HG02973 (cell line): ENCODE results near the gene SLC12A6.
"Not testable (repeated sequence)": the region's sequence is repeated elsewhere in the genome, so short reads cannot be mapped to it uniquely, and the experiment has no call there.

ENCODE experiments used
- ATAC-seq: cut with Tn5 transposase; IDR thresholded peaks from one replicate; pipeline ENCODE4 v1.9.1; 2021; ENCODE audit warnings: moderate library complexity; ENCODE audit not compliant: unreplicated experiment

The SLC12A6 gene

DNA sequence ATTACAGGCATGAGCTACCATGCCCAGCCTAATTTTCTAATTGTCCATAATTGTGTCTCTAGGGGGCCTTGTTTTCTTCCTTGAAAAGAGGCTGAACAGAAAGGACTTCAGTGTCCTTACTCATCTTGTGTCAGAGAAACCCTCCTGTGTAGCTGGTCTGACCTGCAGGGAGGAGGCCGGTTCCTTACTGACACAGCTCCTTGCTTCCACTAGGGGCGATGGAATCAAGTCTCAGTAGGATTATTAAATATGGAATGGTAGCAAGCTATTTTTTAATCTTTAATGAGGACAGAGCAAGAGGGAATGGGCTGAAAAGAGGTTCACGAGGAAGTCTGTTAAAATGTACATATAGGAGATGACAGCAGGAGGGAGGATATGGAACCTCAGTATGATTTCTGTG is 20.8 kb upstream of the SLC12A6 start:
- ATAC-seq = no peak

DNA sequence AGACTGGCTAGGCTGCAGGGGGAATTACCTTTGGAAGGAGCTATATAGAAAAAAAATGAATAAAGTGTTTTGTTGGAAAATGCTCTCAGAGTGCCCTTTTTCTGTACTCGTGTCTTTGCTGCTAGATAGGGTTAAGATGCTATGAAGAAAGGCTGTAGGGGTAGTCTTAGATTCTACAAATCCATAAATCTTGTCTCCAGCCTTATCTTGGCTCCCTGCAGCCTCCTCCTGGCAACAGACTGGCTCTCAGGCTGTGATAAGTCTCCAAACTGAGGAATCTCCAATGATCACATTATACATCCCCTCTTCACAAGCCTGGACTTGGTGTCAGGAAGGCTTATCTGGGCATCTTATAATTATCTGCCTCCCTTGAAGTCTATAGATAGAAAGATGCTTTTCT is 20.1 kb upstream of the SLC12A6 start:
- no peak for ATAC-seq

DNA sequence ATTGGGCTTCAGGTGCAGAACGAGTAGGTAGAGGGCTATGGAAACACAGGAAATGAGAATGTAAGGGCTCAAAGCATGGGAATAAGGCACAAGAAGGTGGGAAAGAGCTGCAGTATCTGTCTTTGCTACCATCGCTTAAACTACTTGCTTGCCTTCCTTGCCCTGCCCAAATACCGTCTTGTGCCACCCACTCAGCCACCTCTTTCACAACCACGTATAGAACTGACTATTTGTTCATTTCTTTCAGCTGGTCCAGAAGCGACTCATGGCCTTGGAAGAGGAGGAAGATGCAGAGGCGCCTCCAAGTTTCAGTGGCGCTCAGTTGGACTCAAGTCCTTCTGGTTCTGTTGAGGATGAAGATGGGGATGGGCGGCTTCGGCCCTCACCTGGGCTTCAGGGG is 17.7 kb upstream of the SLC12A6 start:
- no peak for ATAC-seq

DNA sequence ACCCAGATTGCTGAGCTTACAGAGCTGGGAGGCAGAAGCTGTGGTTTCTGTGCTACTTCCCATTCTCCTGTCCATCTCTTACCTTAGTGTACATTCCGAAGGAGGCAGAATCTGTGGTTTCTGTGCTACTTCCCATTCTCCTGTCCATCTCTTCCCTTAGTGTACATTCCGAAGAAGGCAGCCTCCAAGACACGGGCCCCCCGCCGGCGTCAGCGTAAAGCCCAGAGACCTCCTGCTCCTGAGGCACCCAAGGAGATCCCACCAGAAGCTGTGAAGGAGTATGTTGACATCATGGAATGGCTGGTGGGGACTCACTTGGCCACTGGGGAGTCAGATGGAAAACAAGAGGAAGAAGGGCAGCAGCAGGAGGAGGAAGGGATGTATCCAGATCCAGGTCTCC is 16.7 kb upstream of the SLC12A6 start:
- ATAC-seq = no peak

- ATAC-seq = no peak
Observed at GRCh38 chr15:34353627-34354026, 16.0 kb upstream of the SLC12A6 start.

- not testable (repeated sequence) for ATAC-seq
Observed at GRCh38 chr15:34352996-34353395, 15.4 kb upstream of the SLC12A6 start.

DNA sequence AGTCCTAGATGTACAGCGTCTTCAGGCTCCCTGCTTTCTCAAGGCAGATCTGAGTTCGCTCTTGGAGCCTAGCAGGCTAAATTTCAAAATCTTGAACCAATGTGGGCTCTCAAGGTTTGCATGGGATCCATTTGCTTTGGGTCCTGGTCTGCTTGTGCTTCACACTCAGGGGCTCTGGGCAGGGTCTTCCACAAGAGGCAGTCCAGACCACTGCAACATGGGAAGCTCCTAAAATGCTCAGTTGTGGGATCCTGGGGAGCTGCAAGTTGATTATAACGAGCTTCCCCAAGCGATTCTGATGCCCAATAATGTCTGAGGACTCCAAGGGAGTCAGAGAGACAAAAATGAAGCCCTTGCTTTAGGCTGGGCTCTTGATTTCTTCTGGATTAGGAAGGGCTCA is 12.2 kb upstream of the SLC12A6 start:
- ATAC-seq = no peak

DNA sequence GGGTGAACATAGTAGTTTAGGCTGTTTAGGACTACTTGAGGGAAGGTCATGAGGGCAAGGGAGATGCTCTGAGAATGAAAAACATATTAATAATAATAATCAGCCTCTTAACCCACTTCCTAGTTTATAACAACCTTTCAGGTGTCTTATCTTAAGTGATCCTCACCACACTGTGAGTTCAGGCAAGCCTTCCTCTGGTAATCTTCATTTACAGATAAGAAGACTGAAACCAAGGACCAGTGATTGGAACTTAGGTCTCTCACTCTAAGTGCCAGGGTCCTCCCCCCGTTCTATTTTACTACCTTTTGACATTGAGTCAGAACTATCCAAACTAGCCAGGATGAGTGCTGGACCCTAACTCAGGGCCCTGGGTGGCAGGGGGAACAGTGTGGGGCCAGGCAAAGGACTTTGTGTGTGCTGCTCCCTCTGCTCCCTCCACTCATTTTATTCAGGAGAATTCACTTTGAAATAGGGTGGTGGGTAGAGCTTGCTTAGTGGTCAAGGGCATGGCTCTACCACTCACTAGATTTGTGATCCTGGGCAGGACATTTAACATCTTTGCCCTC is 11.2 kb upstream of the SLC12A6 start:
- no peak for ATAC-seq

GRCh38 chr15:34347951-34348638 is 10.5 kb upstream of the SLC12A6 start:
- no peak for ATAC-seq

- ATAC-seq = peak; percentile 80
Observed at GRCh38 chr15:34342737-34343575, 5.4 kb upstream of the SLC12A6 start, which contains the start of the genes NOP10 and NUTM1. NOP10 (minus strand) TSS chr15:34343136; CDS start chr15:34343073, 63 bp downstream. NUTM1 (plus strand) TSS chr15:34343315; CDS start chr15:34343697, 382 bp downstream.

DNA sequence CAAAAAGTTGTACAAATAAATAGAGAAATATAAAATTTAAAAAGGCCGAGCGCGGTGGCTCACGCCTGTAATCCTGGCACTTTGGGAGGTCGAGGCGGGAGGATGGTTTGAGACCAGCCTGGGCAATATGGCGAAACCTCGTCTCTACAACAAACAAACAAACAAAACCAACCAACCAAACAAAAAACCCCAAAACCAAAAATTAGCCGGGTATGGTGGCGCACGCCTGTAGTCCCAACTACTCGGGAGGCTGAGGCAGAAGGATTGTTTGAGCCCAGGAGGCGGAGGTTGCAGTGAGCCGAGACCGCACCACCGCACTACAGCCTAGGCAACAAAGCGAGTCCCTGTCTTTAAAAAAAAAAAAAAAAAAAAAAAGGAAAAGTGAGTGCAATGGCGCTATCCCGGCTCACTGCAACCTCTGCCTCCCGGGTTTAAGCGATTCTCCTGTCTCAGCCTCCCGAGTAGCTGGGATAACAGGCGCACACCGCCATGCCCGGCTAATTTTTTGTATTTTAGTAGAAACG is 4.7 kb upstream of the SLC12A6 start:
- not testable (repeated sequence) for ATAC-seq

DNA sequence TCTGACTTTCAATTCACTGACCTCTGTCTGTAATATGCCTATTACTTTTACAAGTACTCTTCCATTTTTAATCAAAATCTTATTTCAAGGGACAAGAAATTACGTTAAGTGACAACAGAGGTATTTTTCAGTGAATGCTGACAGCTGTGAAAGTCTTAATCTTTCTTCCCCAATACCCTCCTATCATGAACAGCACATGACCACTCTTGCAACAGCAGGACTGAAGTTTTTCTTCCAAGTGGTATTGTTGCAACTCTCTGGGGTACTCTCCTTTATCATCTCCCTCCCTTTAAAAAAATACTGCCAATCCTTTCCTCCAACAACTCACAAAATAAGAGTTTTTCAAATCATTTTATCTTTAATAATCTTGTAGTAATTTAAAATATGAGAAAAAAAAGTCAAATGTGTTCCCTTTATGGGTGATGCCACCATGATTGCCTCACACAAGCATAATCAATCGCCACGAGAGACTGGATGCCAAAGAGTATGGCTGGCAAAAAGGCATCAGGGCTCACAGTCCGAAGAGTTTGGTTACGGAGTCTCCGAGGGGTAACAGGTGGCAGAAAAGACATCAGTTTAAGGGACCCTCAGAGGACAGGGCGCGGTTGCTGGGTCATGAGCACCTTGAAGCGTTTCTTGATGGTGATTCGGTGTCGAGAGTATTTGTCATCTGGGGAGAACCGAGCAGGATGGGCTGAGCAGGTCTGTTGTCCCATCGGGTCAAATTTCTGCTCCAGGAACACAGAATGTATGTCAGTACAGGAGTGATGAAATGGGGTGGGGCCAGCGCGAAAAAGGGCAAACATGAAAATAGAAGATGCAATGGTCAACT is 4.0 kb upstream of the SLC12A6 start:
- ATAC-seq = no peak

GRCh38 chr15:34339946-34340345 is 2.4 kb upstream of the SLC12A6 start:
- ATAC-seq = no peak

DNA sequence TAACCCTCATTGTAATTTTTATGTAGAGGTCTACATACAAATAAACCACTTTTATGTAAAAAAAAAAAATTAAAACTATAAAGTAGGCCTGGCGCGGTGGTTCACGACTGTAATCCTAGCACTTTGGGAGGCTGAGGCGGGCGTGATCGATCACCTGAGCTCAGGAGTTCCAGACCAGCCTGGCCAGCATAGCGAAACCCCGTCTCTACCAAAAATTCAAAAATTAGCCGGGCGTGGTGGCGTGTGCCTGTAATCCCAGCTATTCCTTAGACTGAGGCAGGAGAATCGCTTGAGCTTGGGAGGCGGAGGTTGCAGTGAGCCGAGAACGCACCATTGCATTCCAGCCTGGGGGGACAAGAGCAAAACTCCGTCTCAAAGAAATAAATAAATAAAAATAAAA is 766 bp upstream of the SLC12A6 start:
- ATAC-seq = no peak

DNA sequence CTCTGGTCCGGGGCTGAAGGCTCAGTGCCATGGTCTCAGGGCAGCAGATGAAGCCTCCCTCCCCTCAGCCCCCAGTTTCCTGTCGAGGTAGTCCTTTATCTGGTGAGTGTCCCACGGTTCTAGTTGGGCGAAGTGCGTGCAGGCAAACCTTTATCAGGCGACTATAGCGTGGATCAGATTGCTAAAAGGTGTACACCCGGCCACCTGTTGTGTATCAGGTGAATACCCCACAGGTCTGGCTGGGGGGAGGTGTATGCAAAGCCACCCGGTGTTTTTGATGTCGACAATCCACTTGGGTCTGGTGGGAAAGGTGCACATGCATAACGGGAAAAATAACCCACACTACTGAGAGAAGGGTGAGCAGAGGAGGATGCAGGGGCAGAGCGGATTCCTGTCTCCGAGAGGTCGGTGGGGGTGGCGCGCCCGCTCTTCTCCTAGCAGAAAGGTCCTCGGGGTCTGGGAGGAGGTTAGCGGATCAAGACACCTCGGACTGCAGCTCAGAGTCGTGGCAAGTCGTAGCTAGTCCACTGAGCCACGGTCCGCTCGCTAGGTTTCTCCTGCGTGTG is 507 bp downstream of the SLC12A6 start:
- peak; percentile 9 for ATAC-seq

DNA sequence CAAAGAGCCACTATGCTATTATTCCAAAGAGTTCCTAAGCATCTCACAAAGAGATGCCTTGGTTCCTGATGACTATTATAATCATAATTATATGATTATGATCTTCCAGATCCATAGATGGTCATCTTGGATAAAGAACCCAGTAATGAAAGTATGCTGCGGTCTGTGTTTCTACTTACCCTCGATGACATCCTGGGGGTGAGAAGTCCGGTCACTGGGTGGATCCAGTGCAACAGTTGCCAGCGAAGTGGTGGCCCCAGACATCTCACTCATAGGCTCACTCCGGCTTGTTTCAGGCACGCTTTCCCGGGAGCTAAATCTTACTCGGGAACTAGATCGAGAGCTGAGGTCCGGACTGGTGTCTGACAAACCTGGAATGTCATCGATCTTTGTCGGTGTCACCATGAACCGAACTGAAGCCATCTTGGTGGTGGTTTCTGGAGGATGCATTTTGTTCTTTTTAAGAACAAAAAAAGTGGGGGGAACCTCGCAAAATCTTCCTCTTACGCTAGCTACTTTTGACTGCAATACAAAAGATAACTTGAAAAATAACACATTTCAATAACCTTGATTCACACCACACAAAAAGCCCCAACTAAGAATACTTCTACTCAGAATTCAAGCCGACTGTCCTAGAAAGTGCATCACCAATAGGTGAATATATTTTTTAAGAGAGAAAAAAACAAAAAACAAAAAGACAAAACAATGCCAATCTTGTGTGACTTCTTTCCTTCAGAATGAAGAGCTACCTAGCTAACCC is 1.2 kb downstream of the SLC12A6 start:
- no peak for ATAC-seq

GRCh38 chr15:34335176-34336032 is 2.2 kb downstream of the SLC12A6 start:
- ATAC-seq = no peak

DNA sequence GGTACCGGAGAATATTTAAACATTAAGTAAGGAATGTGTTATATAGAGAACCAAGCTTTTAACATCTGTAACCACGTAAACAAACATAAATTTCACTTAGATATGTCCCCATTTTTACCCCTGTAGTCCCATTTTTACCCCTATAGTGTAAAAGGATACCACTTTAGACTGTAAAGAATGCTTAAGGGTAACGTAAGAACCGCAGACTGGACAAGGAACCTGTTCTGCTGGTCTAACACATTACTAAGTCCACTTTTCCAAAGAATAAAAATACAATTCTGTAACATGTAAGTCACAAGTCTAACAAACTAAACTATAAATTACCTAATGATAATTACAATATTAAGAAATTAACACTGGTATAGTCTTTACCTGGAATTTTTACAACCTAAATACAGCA is 2.9 kb downstream of the SLC12A6 start:
- no peak for ATAC-seq
